IPS DF 19.7 (cell line): ENCODE data around the gene ETS1.

Source experiments
- DNase-seq: peaks from one replicate; pipeline ENCODE4 v3.0.0-alpha.2; 2013; ENCODE audit warnings: low read depth, low spot score

Gene ETS1

GRCh38 chr11:128619007-128619406, 31.6 kb upstream of the ETS1 start:
- no peak for DNase-seq

GRCh38 chr11:128618603-128619002, 31.2 kb upstream of the ETS1 start:
- DNase-seq: no peak

- DNase-seq: no peak
Measured at GRCh38 chr11:128616161-128616560, 28.8 kb upstream of the ETS1 start.

GRCh38 chr11:128615612-128616011, 28.3 kb upstream of the ETS1 start:
- no peak for DNase-seq

GRCh38 chr11:128615076-128615475, 27.7 kb upstream of the ETS1 start:
- DNase-seq: no peak

- no peak for DNase-seq
Measured at GRCh38 chr11:128614026-128614425, 26.7 kb upstream of the ETS1 start.

GRCh38 chr11:128613300-128613995, 26.1 kb upstream of the ETS1 start:
- DNase-seq: no peak

- no peak for DNase-seq
Measured at GRCh38 chr11:128610721-128611617, 23.6 kb upstream of the ETS1 start.

- DNase-seq: no peak
Measured at GRCh38 chr11:128609785-128610184, 22.4 kb upstream of the ETS1 start.

GRCh38 chr11:128608746-128609407, 21.5 kb upstream of the ETS1 start:
- DNase-seq: no peak

GRCh38 chr11:128607819-128608218, 20.5 kb upstream of the ETS1 start:
- no peak for DNase-seq

- no peak for DNase-seq
Measured at GRCh38 chr11:128604723-128605122, 17.4 kb upstream of the ETS1 start.

GRCh38 chr11:128603752-128604414, 16.5 kb upstream of the ETS1 start:
- no peak for DNase-seq

GRCh38 chr11:128603003-128603696, 15.8 kb upstream of the ETS1 start:
- DNase-seq: no peak

- DNase-seq: no peak
Measured at GRCh38 chr11:128599729-128600128, 12.4 kb upstream of the ETS1 start.

GRCh38 chr11:128598506-128599150, 11.3 kb upstream of the ETS1 start:
- DNase-seq: no peak

- no peak for DNase-seq
Measured at GRCh38 chr11:128598096-128598495, 10.7 kb upstream of the ETS1 start.

GRCh38 chr11:128597209-128597608, 9.9 kb upstream of the ETS1 start:
- DNase-seq: no peak

- no peak for DNase-seq
Measured at GRCh38 chr11:128596250-128596649, 8.9 kb upstream of the ETS1 start.

- no peak for DNase-seq
Measured at GRCh38 chr11:128595775-128596174, 8.4 kb upstream of the ETS1 start.

GRCh38 chr11:128595221-128595620, 7.9 kb upstream of the ETS1 start:
- no peak for DNase-seq
